ENCODE data around the gene SLC2A6.

The SLC2A6 gene

DNA sequence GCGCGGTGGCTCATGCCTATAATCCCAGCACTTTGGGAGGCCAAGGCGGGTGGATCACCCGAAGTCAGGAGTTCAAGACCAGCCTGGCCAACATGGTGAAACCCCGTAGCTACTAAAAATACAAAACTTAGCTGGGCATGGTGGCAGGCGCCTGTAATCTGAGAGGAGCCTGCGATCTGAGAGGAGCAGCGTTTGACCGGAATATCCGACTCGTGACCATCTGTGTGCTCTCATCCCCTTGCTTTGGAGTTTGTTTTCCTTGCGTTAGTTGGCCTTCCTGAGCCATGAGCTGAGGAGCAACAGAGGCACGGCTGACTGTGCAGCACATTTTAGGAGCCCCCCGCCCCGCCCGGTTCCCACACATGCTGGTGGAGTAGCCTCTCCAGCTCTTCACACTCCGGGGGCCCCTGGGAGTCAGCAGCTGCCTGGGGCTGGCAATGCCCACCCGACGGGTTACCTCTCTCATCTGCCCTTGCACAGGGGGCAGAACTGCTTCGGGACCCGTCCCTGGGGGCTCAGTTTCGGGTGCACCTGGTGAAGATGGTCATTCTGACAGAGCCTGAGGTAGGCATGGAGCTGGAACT is 53.8 kb downstream of the SLC2A6 start:
- no peak for TF ChIP-seq ZNF274 (IDR thresholded peaks at IDR 0.05; ENCODE audit: low read depth, low read length)
- no peak overlapping the region for H3K4me3 ChIP-seq (ENCODE audit: low read length)

DNA sequence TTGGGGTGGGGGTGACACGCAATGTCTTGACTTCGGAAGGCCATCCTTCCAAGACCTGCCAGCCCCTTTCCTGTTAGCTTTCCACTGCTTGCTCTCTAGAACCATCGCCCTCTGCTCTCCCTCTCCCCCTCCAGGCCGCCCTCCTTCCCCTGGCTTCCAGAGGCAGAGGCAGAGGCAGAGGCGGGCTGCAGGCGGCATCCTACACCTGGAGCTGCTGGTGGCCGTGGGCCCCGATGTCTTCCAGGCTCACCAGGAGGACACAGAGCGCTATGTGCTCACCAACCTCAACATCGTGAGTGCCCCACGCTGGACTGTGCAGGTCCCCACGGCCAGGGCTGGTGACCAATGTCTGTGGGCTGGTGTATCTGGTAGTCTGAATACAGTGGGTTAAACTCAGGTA is 54.7 kb downstream of the SLC2A6 start:
- no peak overlapping the region for H3K4me3 ChIP-seq (ENCODE audit: low read length)
- no peak for TF ChIP-seq ZNF274 (IDR thresholded peaks at IDR 0.05; ENCODE audit: low read depth, low read length)

DNA sequence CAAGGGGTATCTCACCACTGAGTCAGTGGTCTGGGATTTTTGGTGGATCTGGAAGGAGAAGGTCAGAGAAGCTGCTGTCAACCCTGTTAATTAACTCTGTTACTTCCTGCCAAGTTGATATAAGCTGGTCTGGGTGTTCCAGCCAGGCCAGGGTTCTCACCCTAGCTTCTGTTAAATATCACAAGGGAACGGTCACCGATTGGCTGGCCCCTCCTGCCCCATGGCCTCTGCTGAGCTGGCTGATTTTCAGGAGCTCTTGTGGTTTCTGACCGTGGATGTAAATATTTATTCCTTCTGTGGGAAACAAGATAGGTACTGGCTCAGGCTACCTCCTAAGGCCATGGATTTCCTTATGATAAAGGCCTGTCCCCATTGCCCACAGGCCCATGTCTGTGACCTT is 55.7 kb downstream of the SLC2A6 start:
- TF ChIP-seq ZNF274 (IDR thresholded peaks at IDR 0.05; ENCODE audit: low read depth, low read length), result no peak
- H3K4me3 ChIP-seq (ENCODE audit: low read length), result no peak overlapping the region

DNA sequence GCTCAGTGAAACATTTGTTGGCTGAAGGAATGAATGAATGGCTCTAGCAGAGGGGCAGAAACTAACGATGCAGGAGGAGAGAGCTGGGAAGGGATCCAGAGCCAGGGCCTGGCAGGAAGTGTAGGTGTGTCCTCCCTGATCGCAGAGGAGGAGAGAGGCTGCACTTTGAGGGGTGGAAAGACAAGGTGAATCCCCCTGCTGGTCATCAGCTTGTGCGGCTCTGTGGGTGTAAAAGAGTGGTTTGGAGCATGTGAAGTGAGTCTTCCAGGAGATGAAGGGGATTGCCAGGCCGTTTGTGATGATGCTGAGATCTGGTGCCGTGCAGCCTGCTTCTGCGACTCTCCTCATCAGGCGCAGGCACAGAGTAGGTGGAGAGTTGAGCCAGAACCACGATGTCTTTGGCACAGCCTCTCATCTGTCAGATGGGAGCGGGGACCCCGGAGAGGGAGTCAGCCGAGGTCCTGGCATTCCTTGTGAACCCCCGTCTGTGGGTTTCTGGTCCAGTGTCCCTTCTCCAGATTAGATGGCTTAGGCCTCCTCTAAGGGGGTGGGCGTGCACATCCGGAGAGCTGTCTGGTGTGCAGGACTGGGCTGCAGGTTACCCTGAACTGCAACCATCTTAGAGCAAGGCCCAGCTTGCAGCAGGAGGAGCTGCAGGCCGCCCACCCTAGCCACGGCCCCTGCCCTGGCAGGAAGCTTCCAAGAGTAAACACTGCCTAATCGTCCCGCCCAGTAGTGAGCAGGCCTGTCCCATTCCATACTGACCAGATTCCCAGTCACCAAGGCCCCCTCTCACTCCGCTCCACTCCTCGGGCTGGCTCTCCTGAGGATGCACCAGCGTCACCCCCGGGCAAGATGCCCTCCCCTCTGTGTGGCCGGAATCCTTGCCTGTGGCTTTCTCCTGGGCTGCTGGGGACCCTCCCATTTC is 57.0 kb downstream of the SLC2A6 start, which contains the start of gene ADAMTS13:
Gene ADAMTS13, plus strand, starts transcription at position 753 of the 928 bp plus-strand sequence. Its CDS starts 77 bp downstream, at position 830.
- no peak for TF ChIP-seq ZNF274 (IDR thresholded peaks at IDR 0.05; ENCODE audit: low read depth, low read length)
- no peak within 1 kb of the TSS for H3K4me3 ChIP-seq (ENCODE audit: low read length)
